WERI-Rb-1 (cell line): ENCODE data around the gene LYPD6B.
"Not testable (repeated sequence)": the region's sequence is repeated elsewhere in the genome, so short reads cannot be mapped to it uniquely, and the experiment has no call there.

Experiments
- DNase-seq: peaks from one replicate; pipeline ENCODE4 v3.0.0-alpha.2; 2020
- H3K27ac ChIP-seq: fragments of 250-450 bp; sonication (Bioruptor Pico); 2 replicates; pipeline ENCODE4 v1.5.1; 2020; ENCODE audit warnings: mild to moderate bottlenecking, moderate library complexity
- H3K27me3 ChIP-seq: fragments of 250-450 bp; sonication (Bioruptor Pico); 2 replicates; pipeline ENCODE4 v1.5.1; 2021; ENCODE audit warnings: mild to moderate bottlenecking, low read depth, moderate library complexity; ENCODE audit not compliant: insufficient read depth, severe bottlenecking
- H3K36me3 ChIP-seq: fragments of 250-450 bp; sonication (Bioruptor Pico); 2 replicates; pipeline ENCODE4 v1.5.1; 2020; ENCODE audit warnings: mild to moderate bottlenecking, moderate library complexity
- H3K4me3 ChIP-seq: 2 replicates; pipeline ENCODE4 v1.5.1; 2011; ENCODE audit warnings: low read depth, mild to moderate bottlenecking, control low read depth, low read length
- H3K9me3 ChIP-seq: fragments of 250-450 bp; sonication (Bioruptor Pico); 2 replicates; pipeline ENCODE4 v1.5.1; 2021; ENCODE audit warnings: mild to moderate bottlenecking, moderate library complexity; ENCODE audit not compliant: severe bottlenecking
- CTCF ChIP-seq: IDR thresholded peaks from 2 replicates; pipeline ENCODE4 v1.5.1; 2011; ENCODE audit warnings: low read depth, mild to moderate bottlenecking, control low read depth, inconsistent platforms, low read length

The LYPD6B gene

GRCh38 chr2:149236410-149236809 lies 197.9 kb downstream of the LYPD6B start:
- no peak for TF ChIP-seq CTCF
- Histone ChIP-seq H3K9me3 (no peaks in the 10 kb centered on the region), H3K36me3 (no peaks in the 10 kb centered on the region), H3K4me3 (no peak overlapping the region), H3K27ac (no peak overlapping the region), H3K27me3 (peaks cover 3% of the 10 kb centered on the region)
- no peak for DNase-seq

GRCh38 chr2:149246186-149246585 lies 207.7 kb downstream of the LYPD6B start:
- Histone ChIP-seq H3K27ac (no peak overlapping the region), H3K27me3 (no peaks in the 10 kb centered on the region), H3K4me3 (no peak overlapping the region), H3K9me3 (no peaks in the 10 kb centered on the region), H3K36me3 (no peaks in the 10 kb centered on the region)
- no peak for TF ChIP-seq CTCF
- no peak for DNase-seq

DNA sequence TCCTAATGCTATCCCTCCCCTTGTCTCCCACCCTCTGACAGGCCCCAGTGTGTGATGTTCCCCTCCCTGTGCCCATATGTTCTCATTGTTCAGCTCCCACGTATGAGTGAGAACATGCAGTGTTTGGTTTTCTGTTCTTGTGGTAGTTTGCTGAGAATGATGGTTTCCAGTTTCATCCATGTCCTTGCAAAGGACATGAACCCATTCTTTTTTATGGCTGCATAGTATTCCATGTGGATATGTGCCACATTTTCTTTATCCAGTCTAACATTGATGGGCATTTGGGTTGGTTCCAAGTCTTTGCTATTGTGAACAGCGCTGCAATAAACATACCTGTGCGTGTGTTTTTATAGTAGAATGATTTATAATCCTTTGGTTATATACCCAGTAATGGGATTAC lies 212.9 kb downstream of the LYPD6B start:
- not testable (repeated sequence) for H3K4me3 ChIP-seq, H3K36me3 ChIP-seq, H3K27me3 ChIP-seq, H3K27ac ChIP-seq, H3K9me3 ChIP-seq, DNase-seq

GRCh38 chr2:149256877-149257276 lies 218.4 kb downstream of the LYPD6B start:
- H3K9me3 ChIP-seq, DNase-seq, H3K27ac ChIP-seq: not testable (repeated sequence)

DNA sequence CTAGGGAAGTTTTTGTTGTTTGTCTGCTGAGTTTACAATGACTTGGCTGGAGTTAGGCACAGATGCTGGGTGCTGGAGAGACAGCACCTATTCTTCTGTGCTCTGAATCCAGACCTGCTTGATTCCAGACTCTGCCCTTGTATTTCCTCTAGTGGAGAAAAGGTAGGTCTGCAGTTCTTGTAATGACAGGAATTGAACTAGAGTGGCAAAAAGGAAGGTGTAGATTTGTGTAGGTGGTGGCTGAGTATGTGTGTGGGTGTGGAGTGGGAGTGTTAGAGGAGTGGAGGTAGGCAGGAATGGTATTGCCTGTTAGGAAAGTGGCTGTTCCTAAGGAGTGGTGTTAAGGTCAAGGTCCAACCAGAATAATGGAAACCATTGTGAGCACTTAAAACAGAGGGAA lies 220.0 kb downstream of the LYPD6B start:
- H3K27me3 ChIP-seq = peaks cover 8% of the 10 kb centered on the region
- H3K36me3 ChIP-seq = no peaks in the 10 kb centered on the region
- H3K4me3 ChIP-seq = no peak overlapping the region
- no peak for TF ChIP-seq CTCF
- no peaks in the 10 kb centered on the region for H3K9me3 ChIP-seq
- DNase-seq = no peak
- no peak overlapping the region for H3K27ac ChIP-seq

More at GRCh38 chr2:149256877-149257276, 218.4 kb downstream of the LYPD6B start:
- not testable (repeated sequence) for H3K36me3 ChIP-seq, H3K27me3 ChIP-seq, H3K4me3 ChIP-seq

- Histone ChIP-seq H3K27ac (no peak overlapping the region), H3K36me3 (no peaks in the 10 kb centered on the region), H3K9me3 (no peaks in the 10 kb centered on the region), H3K27me3 (peaks cover 8% of the 10 kb centered on the region), H3K4me3 (no peak overlapping the region)
- no peak for TF ChIP-seq CTCF
- DNase-seq = no peak
These were observed 220.6 kb downstream of the LYPD6B start for GRCh38 chr2:149259136-149259535.

- no peak overlapping the region for H3K4me3 ChIP-seq
- no peaks in the 10 kb centered on the region for H3K36me3 ChIP-seq
- no peaks in the 10 kb centered on the region for H3K9me3 ChIP-seq
- peaks cover 8% of the 10 kb centered on the region for H3K27me3 ChIP-seq
- TF ChIP-seq CTCF = no peak
- no peak for DNase-seq
- no peak overlapping the region for H3K27ac ChIP-seq
These were observed 223.2 kb downstream of the LYPD6B start for GRCh38 chr2:149261692-149262091.
